GM19452 (cell line): ENCODE results near the gene JAGN1.
"Not testable (repeated sequence)": the region's sequence is repeated elsewhere in the genome, so short reads cannot be mapped to it uniquely, and the experiment has no call there.

ENCODE experiments used
- ATAC-seq: cut with Tn5 transposase; IDR thresholded peaks from one replicate; pipeline ENCODE4 v1.9.1; 2021; ENCODE audit not compliant: unreplicated experiment

Gene JAGN1

DNA sequence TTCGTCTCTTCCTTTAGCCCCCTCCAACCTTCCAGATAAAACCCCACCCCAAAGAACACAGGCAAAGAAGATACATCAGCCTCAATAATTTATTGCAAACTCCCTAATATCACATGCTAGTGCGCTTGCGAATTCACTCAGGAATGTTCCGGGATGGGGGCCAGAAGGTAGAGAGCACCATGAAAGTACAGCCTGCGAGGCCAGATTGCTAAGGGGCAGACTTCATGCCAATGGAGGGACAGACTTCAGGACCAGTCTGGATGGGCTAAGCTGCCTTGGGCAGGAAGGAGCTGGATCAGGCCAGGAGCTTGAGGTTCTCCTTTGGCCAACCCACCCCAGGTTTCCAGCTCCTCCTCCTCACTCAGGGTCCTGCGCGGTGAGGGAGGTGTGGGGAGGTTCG is 23.8 kb upstream of the JAGN1 start:
- no peak for ATAC-seq

DNA sequence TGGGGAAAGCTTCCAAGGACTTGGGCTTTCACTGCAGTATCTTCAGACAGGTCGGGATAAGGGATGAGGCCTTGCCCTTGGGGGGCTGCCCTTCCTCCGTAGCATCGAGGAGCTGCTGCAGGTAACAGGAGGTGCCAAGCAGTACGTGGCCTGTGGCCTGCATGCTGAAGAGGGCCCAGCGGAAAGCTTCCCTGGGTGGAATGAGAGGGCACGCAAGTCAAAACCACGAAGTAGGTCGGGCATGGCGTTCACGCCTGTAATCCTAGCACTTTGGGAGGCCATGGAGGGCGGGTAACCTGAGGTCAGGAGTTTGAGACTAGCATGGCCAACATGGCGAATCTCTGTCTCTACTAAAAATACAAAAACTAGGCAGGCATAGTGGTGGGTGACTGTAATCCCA is 23.3 kb upstream of the JAGN1 start:
- no peak for ATAC-seq

DNA sequence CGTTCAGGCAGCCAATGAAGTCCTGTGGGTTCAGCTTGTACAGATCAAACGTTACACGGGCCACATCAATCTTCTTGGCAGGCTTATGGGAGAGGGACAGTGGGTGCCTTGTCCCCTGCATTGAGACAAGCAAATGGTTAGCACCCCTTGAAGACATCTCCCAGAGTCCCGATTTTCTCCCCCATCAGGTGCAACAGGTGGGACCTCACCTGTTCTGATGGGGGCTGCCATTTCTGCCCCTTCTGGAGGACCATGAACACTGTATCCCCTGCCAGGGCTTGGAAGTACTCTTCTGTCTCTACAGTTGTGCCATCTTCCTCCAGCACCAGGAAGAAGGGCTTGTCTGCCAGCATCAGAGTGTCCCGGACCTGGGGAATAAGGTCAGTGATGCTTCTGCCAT is 20.5 kb upstream of the JAGN1 start:
- no peak for ATAC-seq

- no peak for ATAC-seq
Measured at GRCh38 chr3:9870978-9871377, 19.4 kb upstream of the JAGN1 start.

DNA sequence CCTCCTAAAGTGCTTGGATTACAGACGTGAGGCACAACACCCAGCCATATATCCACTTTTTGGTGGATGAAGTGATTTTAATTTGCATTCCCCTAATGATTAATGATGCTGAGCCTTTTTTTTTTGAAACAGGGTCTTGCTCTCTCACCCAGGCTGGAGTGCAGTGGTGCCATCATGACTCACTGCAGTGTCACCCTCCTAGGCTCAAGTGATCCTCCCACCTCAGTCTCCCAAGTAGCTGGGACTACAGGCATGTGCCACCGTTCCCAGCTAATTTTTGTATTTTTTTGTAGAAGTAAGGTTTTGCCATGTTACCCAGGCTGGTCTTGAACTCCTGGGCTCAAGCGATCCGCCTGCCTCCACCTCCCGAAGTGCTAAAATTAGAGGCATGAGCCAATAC is 18.3 kb upstream of the JAGN1 start:
- ATAC-seq, result not testable (repeated sequence)

- ATAC-seq, result no peak
Measured at GRCh38 chr3:9875448-9875847, 15.0 kb upstream of the JAGN1 start.

DNA sequence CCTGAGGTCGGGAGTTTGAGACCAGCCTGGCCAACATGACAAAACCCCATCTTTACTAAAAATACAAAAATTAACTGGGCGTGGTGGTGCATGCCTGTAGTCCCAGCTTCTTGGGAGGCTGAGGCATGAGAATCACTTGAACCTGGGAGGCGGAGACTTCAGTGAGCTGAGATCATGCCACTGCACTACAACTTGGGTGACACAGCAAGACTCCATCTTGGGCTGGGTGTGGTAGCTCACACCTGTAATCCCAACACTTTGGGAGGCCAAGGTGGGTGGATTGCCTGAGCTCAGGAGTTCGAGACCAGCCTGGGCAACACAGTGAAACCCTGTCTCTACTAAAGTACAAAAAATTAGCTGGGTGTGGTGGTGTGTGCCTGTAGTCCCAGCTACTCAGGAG is 14.2 kb upstream of the JAGN1 start:
- ATAC-seq, result not testable (repeated sequence)

GRCh38 chr3:9876991-9877390 is 13.4 kb upstream of the JAGN1 start:
- no peak for ATAC-seq

- no peak for ATAC-seq
Measured at GRCh38 chr3:9878700-9879099, 11.7 kb upstream of the JAGN1 start.

DNA sequence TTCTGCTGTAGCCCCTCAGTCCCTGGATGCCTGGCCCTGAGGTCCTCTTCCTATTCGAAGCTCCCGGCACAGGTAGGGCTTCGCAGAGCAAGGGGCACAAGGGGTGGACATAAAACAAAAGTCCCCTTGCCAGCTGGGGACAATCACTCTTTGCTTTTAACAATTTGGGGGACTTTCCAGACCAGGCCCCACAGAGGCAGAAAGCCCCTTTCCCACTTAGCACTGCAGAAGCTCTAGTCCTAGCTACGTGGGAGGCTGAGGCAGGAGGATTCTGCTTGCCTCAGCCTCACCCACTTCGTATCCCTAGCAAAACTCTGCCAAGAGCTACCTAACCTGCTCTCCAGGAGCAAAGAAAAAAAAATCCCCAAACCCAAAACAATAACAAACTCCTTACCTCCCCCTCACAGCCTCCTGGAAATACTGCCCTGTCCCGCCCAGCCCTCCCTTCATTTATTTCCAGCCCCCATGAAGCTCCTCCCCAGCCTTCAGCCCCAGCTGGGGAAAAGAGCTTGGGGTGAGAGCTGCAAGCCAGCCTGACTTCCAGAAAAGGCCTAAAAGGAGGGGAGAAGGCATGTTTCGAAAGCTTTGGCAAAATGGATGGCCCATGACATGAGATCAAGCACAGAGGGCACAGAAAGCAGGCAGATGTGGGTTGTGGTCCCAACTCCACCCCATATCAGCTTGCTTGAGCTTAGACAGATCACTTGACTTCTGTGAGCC is 10.4 kb upstream of the JAGN1 start, which contains the start of gene CIDEC:
CIDEC (minus strand) TSS at position 424 of the 720 bp plus-strand sequence. CDS start 1,767 bp downstream, outside the sequence.
- ATAC-seq, result no peak

- no peak for ATAC-seq
Measured at GRCh38 chr3:9881441-9881840, 9.0 kb upstream of the JAGN1 start.

DNA sequence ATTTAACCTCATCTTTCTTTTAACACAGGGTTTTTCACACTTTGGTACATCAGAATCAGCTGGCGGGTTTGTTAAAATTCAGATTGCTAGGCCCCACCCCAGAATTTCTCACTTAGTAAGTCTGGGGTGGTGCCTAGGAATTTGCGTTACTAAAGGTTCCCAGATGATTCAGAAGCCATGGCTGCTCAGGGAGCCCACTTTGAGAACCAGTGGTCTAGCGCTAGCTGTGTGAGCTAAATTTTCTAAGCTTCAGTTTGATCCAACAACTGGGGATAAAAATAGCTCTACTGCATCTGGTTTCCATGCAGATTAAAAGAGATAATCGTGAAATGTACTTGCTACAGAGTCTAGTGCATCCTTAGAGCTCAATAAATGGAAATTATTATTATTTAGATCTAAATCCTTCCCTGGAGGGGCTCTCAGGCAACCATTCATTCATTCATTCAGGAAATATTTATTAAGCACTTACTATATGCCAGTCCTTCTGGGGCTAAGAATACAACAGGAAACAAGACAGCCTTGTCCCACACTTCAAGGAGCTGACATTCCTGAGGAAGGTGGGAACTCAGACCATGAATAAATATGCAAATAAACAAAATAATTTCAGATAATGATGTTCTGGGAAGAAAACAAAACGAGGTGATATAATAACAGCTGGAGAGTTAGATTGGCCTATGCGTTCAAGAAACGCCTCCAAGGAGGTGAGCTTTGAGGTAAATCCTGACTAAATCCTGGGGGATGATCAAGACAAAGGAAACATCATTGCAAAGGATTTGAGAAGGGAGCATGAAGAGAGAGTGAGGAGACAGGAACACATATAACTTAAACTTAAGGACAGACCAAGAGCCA is 6.5 kb upstream of the JAGN1 start:
- no peak for ATAC-seq

DNA sequence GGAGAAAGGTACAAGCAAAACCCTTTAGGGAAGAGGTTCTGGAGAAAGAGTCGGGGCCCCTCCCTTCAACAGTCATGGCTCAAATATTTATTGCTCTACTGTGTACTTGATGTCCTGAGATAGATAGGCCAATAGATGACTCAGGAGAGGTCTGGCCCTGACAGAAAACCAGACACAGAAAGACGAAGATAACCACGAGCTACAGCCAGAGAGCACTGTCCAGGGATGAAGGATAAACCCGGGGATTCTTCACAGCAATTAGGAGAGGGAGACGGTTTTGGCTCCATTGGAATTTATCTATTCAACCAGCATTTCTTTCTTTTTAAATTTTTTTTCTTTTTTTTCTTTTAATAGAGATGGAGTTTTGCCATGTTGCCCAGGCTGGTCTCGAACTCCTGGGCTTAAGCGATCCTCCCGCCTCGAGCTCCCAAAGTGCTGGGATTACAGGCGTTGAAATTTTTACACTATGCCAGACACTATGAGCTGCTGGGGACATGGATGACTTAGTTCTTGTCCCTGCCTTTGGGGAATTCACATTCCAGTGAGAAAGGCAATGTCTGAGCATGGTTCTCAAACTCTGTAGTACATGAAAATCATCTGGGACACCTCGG is 5.8 kb upstream of the JAGN1 start:
- no peak for ATAC-seq

DNA sequence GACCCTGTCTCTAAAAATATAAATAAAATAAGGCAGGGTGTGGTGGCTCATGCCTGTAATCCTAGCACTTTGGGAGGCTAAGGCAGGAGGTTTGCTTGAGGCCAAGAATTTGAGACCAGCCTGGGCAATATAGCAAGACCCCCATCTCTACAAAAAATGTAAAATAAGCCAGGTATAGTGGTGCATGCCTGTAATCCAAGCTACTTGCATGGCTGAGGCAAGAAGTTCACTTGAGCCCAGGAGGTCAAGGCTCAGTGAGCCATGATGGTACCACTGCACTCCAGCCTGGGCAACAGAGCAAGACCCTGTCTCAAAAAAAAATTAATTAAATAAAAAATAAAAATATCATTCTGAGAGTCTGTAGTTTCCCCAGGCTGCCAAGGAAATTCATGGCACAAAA is 4.1 kb upstream of the JAGN1 start:
- no peak for ATAC-seq

GRCh38 chr3:9887480-9887879 is 2.9 kb upstream of the JAGN1 start:
- ATAC-seq, result no peak

DNA sequence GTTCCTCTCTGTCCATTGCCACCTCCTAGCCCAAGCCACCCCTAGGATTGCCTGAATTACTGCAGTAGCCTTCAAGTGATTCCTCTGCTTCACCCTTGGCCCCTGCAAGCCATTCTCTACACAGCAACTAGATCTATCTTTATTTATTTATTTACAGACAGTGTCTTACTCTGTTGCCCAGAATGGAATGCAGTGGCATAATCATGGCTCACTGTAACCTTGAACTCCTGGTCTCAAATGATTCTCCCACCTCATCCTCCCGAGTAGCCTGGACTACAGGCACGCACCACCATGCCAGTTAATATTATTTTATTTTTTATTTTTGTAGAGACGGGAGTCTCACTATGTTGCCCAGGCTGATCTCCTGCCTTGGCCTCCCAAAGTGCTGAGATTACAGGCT is 1.9 kb upstream of the JAGN1 start:
- no peak for ATAC-seq

- ATAC-seq, result no peak
Measured at GRCh38 chr3:9889405-9889804, 1.0 kb upstream of the JAGN1 start.

- ATAC-seq, result no peak
Measured at GRCh38 chr3:9891072-9891622, 737 bp downstream of the JAGN1 start.

DNA sequence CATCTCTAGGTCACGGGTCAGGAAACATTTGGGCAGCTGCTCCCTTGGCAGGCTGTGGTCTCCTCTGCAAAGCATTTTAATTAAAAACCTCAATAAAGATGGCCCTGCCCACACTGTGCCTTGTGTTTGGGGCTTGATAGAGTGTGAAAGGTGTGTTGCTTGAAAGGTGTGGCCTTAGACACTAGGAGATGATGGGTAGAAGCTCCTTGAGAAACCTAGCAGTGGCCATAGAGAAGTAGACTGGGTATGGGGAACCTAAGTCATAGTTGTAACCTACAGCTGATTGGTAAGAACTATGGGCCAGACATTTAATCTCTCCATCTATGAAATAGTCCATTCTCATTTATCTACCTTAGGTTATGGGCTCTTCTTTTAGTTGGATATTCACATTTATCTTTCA is 3.3 kb downstream of the JAGN1 start:
- ATAC-seq, result no peak

- ATAC-seq, result not testable (repeated sequence)
Measured at GRCh38 chr3:9895715-9896114, 5.3 kb downstream of the JAGN1 start.

DNA sequence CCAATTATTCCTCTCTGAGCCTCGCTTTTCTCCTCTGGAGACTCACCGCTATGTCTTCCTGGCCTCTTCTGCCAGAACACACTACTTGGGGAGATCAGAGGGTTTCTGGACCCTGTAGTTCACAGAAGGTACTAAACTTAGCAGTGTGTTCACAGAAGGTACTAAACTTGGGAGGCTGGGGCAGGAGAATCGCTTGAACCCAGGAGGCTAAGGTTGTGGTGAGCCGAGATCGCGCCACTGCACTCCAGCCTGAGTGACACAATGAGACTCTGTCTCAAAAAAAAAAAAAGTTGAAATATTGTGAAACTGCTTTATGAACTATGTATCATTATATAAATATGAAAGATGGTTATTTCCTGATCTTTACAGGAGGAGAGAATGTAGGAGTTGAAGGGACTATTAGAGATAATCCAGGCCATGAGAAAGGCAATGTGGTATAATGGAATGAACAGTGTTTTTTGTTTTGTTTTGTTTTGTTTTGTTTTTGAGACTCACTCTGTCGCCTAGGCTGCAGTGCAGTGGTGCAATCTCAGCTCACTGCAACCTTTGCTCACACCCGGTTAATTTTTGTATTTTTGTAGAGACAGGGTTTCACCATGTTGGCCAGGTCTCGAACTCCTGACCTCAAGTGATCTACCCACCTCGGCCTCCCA is 6.5 kb downstream of the JAGN1 start:
- not testable (repeated sequence) for ATAC-seq
